HepG2 (cell line): ENCODE data around the gene CHADL. TPM values are rescaled to one million over a fixed set of nuclear protein-coding genes. Genes with fewer than 3 reads are reported as not detected.

Experiments used
- CEBPZ ChIP-seq: IDR thresholded peaks from 2 replicates; pipeline ENCODE4 v1.6.1; 2012; ENCODE audit warnings: low read length, improper control_type of control experiment
- DPF2 ChIP-seq: sonication (generic); formaldehyde crosslinking; IDR thresholded peaks from 2 replicates; pipeline ENCODE4 v1.4.0; 2020; ENCODE audit warnings: mild to moderate bottlenecking, low read depth, missing genetic modification reagents, borderline replicate concordance
- HNRNPH1 ChIP-seq: fragments of 200-400 bp; formaldehyde crosslinking; optimal IDR thresholded peaks from 2 replicates; pipeline ENCODE3; 2017; ENCODE audit warnings: mild to moderate bottlenecking, low read depth, low read length
- KDM5B ChIP-seq: sonication (generic); formaldehyde crosslinking; IDR thresholded peaks from 2 replicates; pipeline ENCODE4 v1.4.0; 2020; ENCODE audit warnings: missing genetic modification reagents, mild to moderate bottlenecking, borderline replicate concordance
- MLXIP ChIP-seq: sonication (generic); formaldehyde crosslinking; IDR thresholded peaks from 2 replicates; pipeline ENCODE4 v1.9.0; 2021; ENCODE audit warnings: missing genetic modification reagents, borderline replicate concordance
- PHF5A ChIP-seq: IDR thresholded peaks from one replicate; pipeline ENCODE4 v1.6.1; 2018; ENCODE audit warnings: low read depth, missing genetic modification reagents; ENCODE audit not compliant: unreplicated experiment
- SP5 ChIP-seq: IDR thresholded peaks from 2 replicates; pipeline ENCODE4 v1.6.1; 2016; ENCODE audit warnings: low read depth, borderline replicate concordance
- TCF7L2 ChIP-seq: IDR thresholded peaks from 2 replicates; pipeline ENCODE4 v1.6.1; 2011; ENCODE audit warnings: mild to moderate bottlenecking, low read depth, low read length, moderate library complexity
- ZFP37 ChIP-seq: sonication (generic); formaldehyde crosslinking; IDR thresholded peaks from 2 replicates; pipeline ENCODE4 v1.4.0; 2020; ENCODE audit warnings: missing genetic modification reagents, borderline replicate concordance
- ZNF234 ChIP-seq: sonication (generic); formaldehyde crosslinking; conservative IDR thresholded peaks from 2 replicates; pipeline ENCODE4 v1.5.1; 2020; ENCODE audit warnings: mild to moderate bottlenecking, missing genetic modification reagents
- ZNF382 ChIP-seq: sonication (generic); formaldehyde crosslinking; IDR thresholded peaks from 2 replicates; pipeline ENCODE4 v1.5.0; 2020; ENCODE audit warnings: missing genetic modification reagents, mild to moderate bottlenecking, borderline replicate concordance
- ZNF605 ChIP-seq: sonication (generic); formaldehyde crosslinking; IDR thresholded peaks from 2 replicates; pipeline ENCODE4 v1.8.0; 2022; ENCODE audit warnings: mild to moderate bottlenecking, missing genetic modification reagents
- ZNF737 ChIP-seq: sonication (generic); formaldehyde crosslinking; IDR thresholded peaks from 2 replicates; pipeline ENCODE4 v1.5.0; 2020; ENCODE audit warnings: missing genetic modification reagents, mild to moderate bottlenecking, borderline replicate concordance
- ZNF747 ChIP-seq: sonication (generic); formaldehyde crosslinking; IDR thresholded peaks from 2 replicates; pipeline ENCODE4 v1.8.1; 2023; ENCODE audit warnings: missing genetic modification reagents, mild to moderate bottlenecking, borderline replicate concordance
- ZNF761 ChIP-seq: sonication (generic); formaldehyde crosslinking; conservative IDR thresholded peaks from 2 replicates; pipeline ENCODE4 v1.4.0; 2020; ENCODE audit warnings: mild to moderate bottlenecking, missing genetic modification reagents
- polyA plus RNA-seq, 8 experiments: library from polyadenylated mRNA; depleted of rRNA in 3 of 8; stranded (reverse) in 7 of 8; unstranded in 1 of 8; fragments of >200 nt; fragmentation: Illumina TruSeq in 4 of 8; extraction: Trizol in 4 of 8; gene quantifications; 2 replicates each; pipeline versions ENCODE4 v1.2.1 to v1.2.3, GENCODE V29; 2011 to 2016; ENCODE audit warnings: low read depth in 4 of 8, missing spikeins in 1 of 8, mixed read lengths in 1 of 8; ENCODE audit not compliant: insufficient read depth in 1 of 8
- total RNA-seq, 5 experiments: library from RNA; depleted of rRNA; stranded (reverse); fragments of >200 nt; fragmentation: Illumina TruSeq; extraction: Trizol; gene quantifications; 2 replicates each; pipeline ENCODE4 v1.2.3, GENCODE V29; 2016; ENCODE audit warnings: low read depth in 1 of 5
- TF ChIP-seq, protein P1 (sequence below): sonication (generic); formaldehyde crosslinking; IDR thresholded peaks from 2 replicates; pipeline ENCODE4 v1.8.0; 2022; ENCODE audit warnings: missing genetic modification reagents, mild to moderate bottlenecking, moderate library complexity, borderline replicate concordance
- TF ChIP-seq, protein P2 (sequence below): sonication (generic); formaldehyde crosslinking; IDR thresholded peaks from 2 replicates; pipeline ENCODE4 v1.9.0; 2021; ENCODE audit warnings: missing genetic modification reagents, mild to moderate bottlenecking, borderline replicate concordance

CHADL gene
- total and polyA plus RNA-seq, 2 of the 13 experiments (the other 11 are each of a cell fraction or from before 2014, with no cell fraction given), result 2.8 to 8.1 TPM

GRCh38 chr22:41234815-41235695 lies 5.7 kb downstream of the CHADL start (continued):
- TF ChIP-seq, protein P1, sequence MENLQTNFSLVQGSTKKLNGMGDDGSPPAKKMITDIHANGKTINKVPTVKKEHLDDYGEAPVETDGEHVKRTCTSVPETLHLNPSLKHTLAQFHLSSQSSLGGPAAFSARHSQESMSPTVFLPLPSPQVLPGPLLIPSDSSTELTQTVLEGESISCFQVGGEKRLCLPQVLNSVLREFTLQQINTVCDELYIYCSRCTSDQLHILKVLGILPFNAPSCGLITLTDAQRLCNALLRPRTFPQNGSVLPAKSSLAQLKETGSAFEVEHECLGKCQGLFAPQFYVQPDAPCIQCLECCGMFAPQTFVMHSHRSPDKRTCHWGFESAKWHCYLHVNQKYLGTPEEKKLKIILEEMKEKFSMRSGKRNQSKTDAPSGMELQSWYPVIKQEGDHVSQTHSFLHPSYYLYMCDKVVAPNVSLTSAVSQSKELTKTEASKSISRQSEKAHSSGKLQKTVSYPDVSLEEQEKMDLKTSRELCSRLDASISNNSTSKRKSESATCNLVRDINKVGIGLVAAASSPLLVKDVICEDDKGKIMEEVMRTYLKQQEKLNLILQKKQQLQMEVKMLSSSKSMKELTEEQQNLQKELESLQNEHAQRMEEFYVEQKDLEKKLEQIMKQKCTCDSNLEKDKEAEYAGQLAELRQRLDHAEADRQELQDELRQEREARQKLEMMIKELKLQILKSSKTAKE (CRISPR knock-in tag), result no peak
- TF ChIP-seq ZNF382 (no peak), ZNF737 (CRISPR knock-in tag) (no peak), ZNF747 (CRISPR knock-in tag) (peak; percentile 19; the same call in 1 of the 2 replicates), KDM5B (CRISPR knock-in tag) (peak; percentile 40; the same call in 1 of the 2 replicates), ZNF605 (CRISPR knock-in tag) (peak; percentile 51; the same call in 1 of the 2 replicates), ZNF234 (CRISPR knock-in tag) (no peak), HNRNPH1 (no peak), ZFP37 (CRISPR knock-in tag) (no peak), TCF7L2 (no peak), ZNF761 (CRISPR knock-in tag) (no peak), CEBPZ (no peak), PHF5A (CRISPR knock-in tag) (no peak), SP5 (CRISPR knock-in tag) (peak; percentile 71; the same call in 1 of the 2 replicates), DPF2 (no peak), MLXIP (CRISPR knock-in tag) (no peak)
- TF ChIP-seq, protein P2, sequence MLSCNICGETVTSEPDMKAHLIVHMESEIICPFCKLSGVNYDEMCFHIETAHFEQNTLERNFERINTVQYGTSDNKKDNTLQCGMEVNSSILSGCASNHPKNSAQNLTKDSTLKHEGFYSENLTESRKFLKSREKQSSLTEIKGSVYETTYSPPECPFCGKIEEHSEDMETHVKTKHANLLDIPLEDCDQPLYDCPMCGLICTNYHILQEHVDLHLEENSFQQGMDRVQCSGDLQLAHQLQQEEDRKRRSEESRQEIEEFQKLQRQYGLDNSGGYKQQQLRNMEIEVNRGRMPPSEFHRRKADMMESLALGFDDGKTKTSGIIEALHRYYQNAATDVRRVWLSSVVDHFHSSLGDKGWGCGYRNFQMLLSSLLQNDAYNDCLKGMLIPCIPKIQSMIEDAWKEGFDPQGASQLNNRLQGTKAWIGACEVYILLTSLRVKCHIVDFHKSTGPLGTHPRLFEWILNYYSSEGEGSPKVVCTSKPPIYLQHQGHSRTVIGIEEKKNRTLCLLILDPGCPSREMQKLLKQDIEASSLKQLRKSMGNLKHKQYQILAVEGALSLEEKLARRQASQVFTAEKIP (CRISPR knock-in tag), result no peak
